ENCODE data around the gene FIBIN. TPM values are rescaled to one million over a fixed set of nuclear protein-coding genes. Genes with fewer than 3 reads are reported as not detected.
A peak's percentile ranks its signal among the peaks of the same experiment; 100 is the strongest.

Gene FIBIN
- total and polyA plus RNA-seq, 9 donors, result 5.2 to 43.9 (median 18.7) TPM

GRCh38 chr11:27002838-27003237, 8.9 kb downstream of the FIBIN start:
- TF ChIP-seq POLR2A (IDR thresholded peaks at IDR 0.05) (no peak), EP300 (IDR thresholded peaks at IDR 0.05) (no peak)
- TF ChIP-seq, protein P1, sequence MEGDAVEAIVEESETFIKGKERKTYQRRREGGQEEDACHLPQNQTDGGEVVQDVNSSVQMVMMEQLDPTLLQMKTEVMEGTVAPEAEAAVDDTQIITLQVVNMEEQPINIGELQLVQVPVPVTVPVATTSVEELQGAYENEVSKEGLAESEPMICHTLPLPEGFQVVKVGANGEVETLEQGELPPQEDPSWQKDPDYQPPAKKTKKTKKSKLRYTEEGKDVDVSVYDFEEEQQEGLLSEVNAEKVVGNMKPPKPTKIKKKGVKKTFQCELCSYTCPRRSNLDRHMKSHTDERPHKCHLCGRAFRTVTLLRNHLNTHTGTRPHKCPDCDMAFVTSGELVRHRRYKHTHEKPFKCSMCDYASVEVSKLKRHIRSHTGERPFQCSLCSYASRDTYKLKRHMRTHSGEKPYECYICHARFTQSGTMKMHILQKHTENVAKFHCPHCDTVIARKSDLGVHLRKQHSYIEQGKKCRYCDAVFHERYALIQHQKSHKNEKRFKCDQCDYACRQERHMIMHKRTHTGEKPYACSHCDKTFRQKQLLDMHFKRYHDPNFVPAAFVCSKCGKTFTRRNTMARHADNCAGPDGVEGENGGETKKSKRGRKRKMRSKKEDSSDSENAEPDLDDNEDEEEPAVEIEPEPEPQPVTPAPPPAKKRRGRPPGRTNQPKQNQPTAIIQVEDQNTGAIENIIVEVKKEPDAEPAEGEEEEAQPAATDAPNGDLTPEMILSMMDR (IDR thresholded peaks at IDR 0.05), result no peak
- Histone ChIP-seq H3K4me3 (no peak overlapping the region), H3K27ac (no peak overlapping the region), H3K4me1 (ENCODE audit: insufficient read depth) (no peaks in the 10 kb centered on the region), H3K27me3 (no peaks in the 10 kb centered on the region), H3K9me3 (no peaks in the 10 kb centered on the region), H3K36me3 (no peaks in the 10 kb centered on the region)
- WGBS, 3 donors, result 65 to 77% (median 73%) methylated on average over 4 of the region's 4 CpGs
- intact Hi-C loops (cut with DNase I), result no loop called here
- DNase-seq, result no peak

- DNase-seq, result no peak
- Histone ChIP-seq H3K27ac (no peak overlapping the region), H3K4me1 (ENCODE audit: insufficient read depth) (no peaks in the 10 kb centered on the region), H3K4me3 (no peak overlapping the region), H3K9me3 (no peaks in the 10 kb centered on the region), H3K36me3 (no peaks in the 10 kb centered on the region), H3K27me3 (no peaks in the 10 kb centered on the region)
- WGBS, 3 donors, result 85 to 93% (median 89%) methylated on average over 2 of the region's 2 CpGs
- intact Hi-C loops (cut with DNase I), result no loop called here
- TF ChIP-seq POLR2A (IDR thresholded peaks at IDR 0.05) (no peak), EP300 (IDR thresholded peaks at IDR 0.05) (no peak)
- TF ChIP-seq, protein P1 (IDR thresholded peaks at IDR 0.05), result no peak
Measured at GRCh38 chr11:27004103-27004502, 10.2 kb downstream of the FIBIN start.

GRCh38 chr11:27008811-27009535, 15.1 kb downstream of the FIBIN start:
- Histone ChIP-seq H3K9me3 (no peaks in the 10 kb centered on the region), H3K4me1 (ENCODE audit: insufficient read depth) (peaks cover 4% of the 10 kb centered on the region), H3K4me3 (no peak overlapping the region), H3K27ac (no peak overlapping the region), H3K36me3 (no peaks in the 10 kb centered on the region), H3K27me3 (no peaks in the 10 kb centered on the region)
- TF ChIP-seq EP300 (IDR thresholded peaks at IDR 0.05) (no peak), POLR2A (IDR thresholded peaks at IDR 0.05) (no peak)
- TF ChIP-seq, protein P1 (IDR thresholded peaks at IDR 0.05), result no peak
- intact Hi-C loops (cut with DNase I), result no loop called here
- no peak for DNase-seq

DNA sequence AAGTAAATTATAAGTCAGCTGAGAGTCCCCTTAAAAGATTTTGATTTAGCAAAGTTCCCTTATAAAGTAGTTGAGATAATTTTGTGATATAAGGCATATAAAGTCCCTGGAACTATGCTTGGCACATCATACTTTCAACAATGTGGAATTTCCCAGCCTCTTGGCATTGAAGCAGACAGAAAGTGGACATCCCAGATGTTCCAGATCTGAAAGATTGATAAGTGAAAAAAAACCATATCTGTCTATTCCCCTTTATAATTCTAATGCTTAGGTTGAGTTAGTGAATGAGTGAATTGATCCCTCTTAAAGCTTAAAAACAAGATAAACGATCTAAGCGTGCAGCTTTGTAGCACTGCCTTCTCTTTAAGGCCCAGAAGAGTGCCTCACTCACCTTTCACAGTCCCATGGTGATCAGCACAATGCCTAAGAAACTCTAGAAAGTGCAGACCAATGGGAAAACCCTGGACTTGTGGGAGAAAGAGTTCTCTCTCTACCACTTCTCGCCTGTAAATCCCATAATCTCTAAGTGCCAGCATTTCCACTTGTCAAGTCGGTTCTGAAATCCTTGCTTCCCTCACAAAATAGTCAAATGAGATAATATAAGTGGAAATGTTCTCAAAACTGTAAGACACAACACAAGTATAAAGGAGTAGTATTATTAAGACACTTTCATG, 17.8 kb downstream of the FIBIN start:
- peaks cover 4% of the 10 kb centered on the region for H3K4me1 ChIP-seq (ENCODE audit: insufficient read depth)
- no peaks in the 10 kb centered on the region for H3K9me3 ChIP-seq
- no peak for DNase-seq
- intact Hi-C loops (cut with DNase I), result no loop called here
- no peak overlapping the region for H3K4me3 ChIP-seq
- 60 to 67% (median 60%) methylated on average over 4 of the region's 4 CpGs for WGBS, 3 donors
- peak overlapping the region in 1 of 2 donors; percentile 29 for H3K27ac ChIP-seq
- H3K36me3 ChIP-seq, result no peaks in the 10 kb centered on the region
- H3K27me3 ChIP-seq, result no peaks in the 10 kb centered on the region
- TF ChIP-seq POLR2A (IDR thresholded peaks at IDR 0.05) (no peak), EP300 (IDR thresholded peaks at IDR 0.05) (no peak)
- TF ChIP-seq, protein P1 (IDR thresholded peaks at IDR 0.05), result no peak

Measured in ovary (tissue), 9 donors.